Neural progenitor cell (in vitro differentiated cells): ENCODE results near the gene C8G. TPM values are rescaled to one million over a fixed set of nuclear protein-coding genes. Genes with fewer than 3 reads are reported as not detected.

Experiments
- DNase-seq: peaks from one replicate; pipeline ENCODE4 v3.0.0-alpha.2; 2016; ENCODE audit warnings: low spot score
- H2AFZ ChIP-seq: fragments of 200-600 bp; sonication (generic); replicated peaks from 2 replicates; pipeline ENCODE4 v1.6.1; 2016; ENCODE audit warnings: antibody characterized with exemption
- H3F3A ChIP-seq: fragments of 200-600 bp; sonication (generic); 2 replicates; pipeline ENCODE4 v1.6.1; 2016; ENCODE audit warnings: antibody characterized with exemption, low read depth
- H3K27ac ChIP-seq: fragments of 200-600 bp; sonication (generic); 2 replicates; pipeline ENCODE4 v1.5.1; 2016; ENCODE audit warnings: mild to moderate bottlenecking
- H3K27me3 ChIP-seq: fragments of 200-600 bp; sonication (generic); 2 replicates; pipeline ENCODE4 v1.6.1; 2016; ENCODE audit warnings: mild to moderate bottlenecking, moderate library complexity
- H3K36me3 ChIP-seq: fragments of 200-600 bp; sonication (generic); 2 replicates; pipeline ENCODE4 v1.5.1; 2016
- H3K4me1 ChIP-seq: fragments of 200-600 bp; sonication (generic); 2 replicates; pipeline ENCODE4 v1.6.1; 2016; ENCODE audit warnings: mixed run types
- H3K4me2 ChIP-seq: fragments of 200-600 bp; sonication (generic); 2 replicates; pipeline ENCODE4 v1.6.1; 2016
- H3K4me3 ChIP-seq: fragments of 200-600 bp; sonication (generic); 2 replicates; pipeline ENCODE4 v1.5.1; 2016
- H3K79me2 ChIP-seq: fragments of 200-600 bp; sonication (generic); 2 replicates; pipeline ENCODE4 v1.6.1; 2016; ENCODE audit warnings: low read depth
- H3K9ac ChIP-seq: fragments of 200-600 bp; sonication (generic); 2 replicates; pipeline ENCODE4 v1.6.1; 2016
- H3K9me3 ChIP-seq: fragments of 200-600 bp; sonication (generic); 2 replicates; pipeline ENCODE4 v1.5.1; 2016; ENCODE audit warnings: low read depth
- H4K20me1 ChIP-seq: fragments of 200-600 bp; sonication (generic); 2 replicates; pipeline ENCODE4 v1.6.1; 2016; ENCODE audit warnings: low read depth
- H3K27ac Mint-ChIP-seq: 3 replicates; pipeline ENCODE4 v1.8.0; 2021; ENCODE audit warnings: mixed read lengths
- H3K27me3 Mint-ChIP-seq: 2 replicates; pipeline ENCODE4 v1.8.0; 2022; ENCODE audit warnings: low read depth, mild to moderate bottlenecking, inconsistent platforms, moderate library complexity, mixed read lengths; ENCODE audit not compliant: insufficient read depth
- H3K36me3 Mint-ChIP-seq: 3 replicates; pipeline ENCODE4 v1.8.0; 2021; ENCODE audit warnings: mixed read lengths
- H3K4me1 Mint-ChIP-seq: 3 replicates; pipeline ENCODE4 v1.8.0; 2021; ENCODE audit warnings: mixed read lengths
- H3K4me3 Mint-ChIP-seq: 3 replicates; pipeline ENCODE4 v1.8.0; 2021; ENCODE audit warnings: mild to moderate bottlenecking, moderate library complexity, mixed read lengths
- H3K9me3 Mint-ChIP-seq: 3 replicates; pipeline ENCODE4 v1.8.0; 2020; ENCODE audit warnings: mixed read lengths
- CTCF ChIP-seq: fragments of 200-600 bp; sonication (generic); IDR thresholded peaks from 2 replicates; pipeline ENCODE4 v1.5.1; 2017; ENCODE audit warnings: antibody characterized with exemption, mild to moderate bottlenecking
- EZH2 ChIP-seq: fragments of 200-600 bp; sonication (generic); IDR thresholded peaks from 2 replicates; pipeline ENCODE4 v1.6.1; 2017; ENCODE audit warnings: antibody characterized with exemption, mild to moderate bottlenecking, moderate library complexity
- EZH2phosphoT487 ChIP-seq: fragments of 200-600 bp; sonication (generic); IDR thresholded peaks from 2 replicates; pipeline ENCODE4 v1.6.1; 2017; ENCODE audit warnings: antibody characterized with exemption
- total RNA-seq: library from RNA; depleted of rRNA; stranded (reverse); fragments of >200 nt; gene quantifications from 2 replicates; pipeline ENCODE4 v1.2.3, GENCODE V29; 2015; ENCODE audit warnings: low replicate concordance

The C8G gene
- total RNA-seq, 1 donor from 2014 or later, result not detected

DNA sequence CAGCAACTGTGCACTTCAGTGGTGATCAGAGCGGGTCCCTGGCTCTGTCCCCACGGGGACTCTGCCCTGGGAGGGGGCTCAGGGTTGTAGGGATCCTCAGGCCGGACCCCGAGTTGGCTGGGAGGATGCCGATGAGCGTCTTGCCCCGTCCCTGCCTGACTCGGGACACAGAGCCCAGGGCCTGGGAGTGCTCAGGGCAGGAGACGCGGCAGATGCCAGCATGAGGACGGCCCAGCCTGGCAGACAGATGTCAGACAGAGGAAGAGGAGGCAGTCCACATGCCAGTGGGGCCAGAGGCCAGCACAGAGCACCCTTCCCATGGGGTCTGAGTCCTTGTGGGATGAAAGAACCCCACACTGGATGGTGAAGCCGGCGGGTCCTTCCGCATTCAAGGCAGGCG, 18.3 kb downstream of the C8G start:
- Mint-ChIP-seq H3K36me3 (no peaks in the 10 kb centered on the region), H3K27me3 (peaks cover 5% of the 10 kb centered on the region), H3K4me3 (peak overlapping the region; percentile 55), H3K4me1 (peaks cover 19% of the 10 kb centered on the region), H3K27ac (peak overlapping the region; percentile 81), H3K9me3 (no peaks in the 10 kb centered on the region)
- Histone ChIP-seq H3K9ac (no peak overlapping the region), H3K4me1 (peaks cover 6% of the 10 kb centered on the region), H3K27me3 (no peaks in the 10 kb centered on the region), H3K4me2 (no peak overlapping the region), H3K79me2 (no peaks in the 10 kb centered on the region), H3K4me3 (no peak overlapping the region), H2AFZ (no peak overlapping the region), H3K27ac (no peak overlapping the region), H3K9me3 (no peaks in the 10 kb centered on the region), H3K36me3 (no peaks in the 10 kb centered on the region), H4K20me1 (no peaks in the 10 kb centered on the region), H3F3A (no peaks in the 10 kb centered on the region)
- TF ChIP-seq CTCF, result no peak
- no peak for TF ChIP-seq EZH2phosphoT487
- no peak for TF ChIP-seq EZH2
- DNase-seq, result no peak

DNA sequence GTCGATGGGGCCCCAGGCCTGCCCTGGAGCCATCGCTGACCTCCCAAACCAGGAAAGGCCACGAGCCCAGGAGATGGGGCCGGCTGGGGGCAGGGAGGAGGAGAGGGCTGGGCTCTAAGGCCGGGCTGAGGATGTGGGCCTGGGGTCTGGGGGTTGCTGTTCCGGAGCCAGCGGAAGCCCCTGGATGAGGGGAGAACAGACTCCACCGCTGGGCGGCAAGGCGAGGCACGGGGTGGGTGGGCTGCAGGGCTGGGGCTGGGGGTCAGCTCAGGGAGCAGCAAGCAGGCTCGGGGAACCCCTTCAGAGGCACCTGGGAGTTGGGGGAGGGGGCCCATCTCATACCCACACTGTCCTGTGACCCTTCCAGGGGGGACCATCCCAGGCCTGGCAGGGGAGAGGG, 18.7 kb downstream of the C8G start:
- TF ChIP-seq CTCF (no peak), EZH2 (no peak), EZH2phosphoT487 (no peak)
- no peak for DNase-seq
- H3K27me3 ChIP-seq, result no peaks in the 10 kb centered on the region
- H3K27ac Mint-ChIP-seq, result no peak overlapping the region
- H3F3A ChIP-seq, result no peaks in the 10 kb centered on the region
- no peak overlapping the region for H2AFZ ChIP-seq
- H3K9ac ChIP-seq, result no peak overlapping the region
- no peaks in the 10 kb centered on the region for H3K36me3 Mint-ChIP-seq
- H3K4me1 Mint-ChIP-seq, result peaks cover 19% of the 10 kb centered on the region
- no peaks in the 10 kb centered on the region for H3K9me3 Mint-ChIP-seq
- no peak overlapping the region for H3K4me3 ChIP-seq
- H3K36me3 ChIP-seq, result no peaks in the 10 kb centered on the region
- H3K4me2 ChIP-seq, result no peak overlapping the region
- no peaks in the 10 kb centered on the region for H4K20me1 ChIP-seq
- no peaks in the 10 kb centered on the region for H3K9me3 ChIP-seq
- no peak overlapping the region for H3K4me3 Mint-ChIP-seq
- peaks cover 6% of the 10 kb centered on the region for H3K4me1 ChIP-seq
- peaks cover 5% of the 10 kb centered on the region for H3K27me3 Mint-ChIP-seq
- H3K27ac ChIP-seq, result no peak overlapping the region
- no peaks in the 10 kb centered on the region for H3K79me2 ChIP-seq

- H3K4me3 ChIP-seq, result no peak overlapping the region
- H3K27ac ChIP-seq, result no peak overlapping the region
- H3K9me3 ChIP-seq, result no peaks in the 10 kb centered on the region
- Mint-ChIP-seq H3K36me3 (no peaks in the 10 kb centered on the region), H3K9me3 (no peaks in the 10 kb centered on the region), H3K27ac (peak overlapping the region; percentile 53), H3K4me3 (no peak overlapping the region), H3K4me1 (peaks cover 19% of the 10 kb centered on the region), H3K27me3 (peaks cover 5% of the 10 kb centered on the region)
- no peak overlapping the region for H3K9ac ChIP-seq
- no peaks in the 10 kb centered on the region for H3K79me2 ChIP-seq
- no peaks in the 10 kb centered on the region for H3F3A ChIP-seq
- peaks cover 6% of the 10 kb centered on the region for H3K4me1 ChIP-seq
- TF ChIP-seq EZH2phosphoT487, result no peak
- no peak for TF ChIP-seq EZH2
- no peak for TF ChIP-seq CTCF
- no peaks in the 10 kb centered on the region for H3K36me3 ChIP-seq
- no peak overlapping the region for H2AFZ ChIP-seq
- H3K27me3 ChIP-seq, result no peaks in the 10 kb centered on the region
- no peak overlapping the region for H3K4me2 ChIP-seq
- no peaks in the 10 kb centered on the region for H4K20me1 ChIP-seq
- DNase-seq, result no peak
Observed at GRCh38 chr9:136964171-136964689, 19.2 kb downstream of the C8G start.
